GM13977 (cell line): ENCODE results near the gene AKR1E2.
A peak's percentile ranks its signal among the peaks of the same experiment; 100 is the strongest.

Experiments used
- DNase-seq: peaks from one replicate; pipeline ENCODE4 v3.0.0; 2012; ENCODE audit warnings: low spot score
- in situ Hi-C: fragments of 300-500 bp; cut with MboI; formaldehyde crosslinking; loops from one replicate; pipeline ENCODE4 v1.12.0; 2022; ENCODE audit warnings: low sequenced_read_pairs, low pct_unique_long_range_greater_than_20kb, mixed read lengths, inconsistent platforms; ENCODE audit not compliant: unreplicated experiment
- TF ChIP-seq, protein P1 (sequence below): IDR thresholded peaks from 2 replicates; pipeline ENCODE4 v1.5.1; 2012; ENCODE audit warnings: mild to moderate bottlenecking, control low read depth; ENCODE audit not compliant: insufficient read depth; ENCODE audit errors: extremely low read depth, missing control alignments

Gene AKR1E2

DNA sequence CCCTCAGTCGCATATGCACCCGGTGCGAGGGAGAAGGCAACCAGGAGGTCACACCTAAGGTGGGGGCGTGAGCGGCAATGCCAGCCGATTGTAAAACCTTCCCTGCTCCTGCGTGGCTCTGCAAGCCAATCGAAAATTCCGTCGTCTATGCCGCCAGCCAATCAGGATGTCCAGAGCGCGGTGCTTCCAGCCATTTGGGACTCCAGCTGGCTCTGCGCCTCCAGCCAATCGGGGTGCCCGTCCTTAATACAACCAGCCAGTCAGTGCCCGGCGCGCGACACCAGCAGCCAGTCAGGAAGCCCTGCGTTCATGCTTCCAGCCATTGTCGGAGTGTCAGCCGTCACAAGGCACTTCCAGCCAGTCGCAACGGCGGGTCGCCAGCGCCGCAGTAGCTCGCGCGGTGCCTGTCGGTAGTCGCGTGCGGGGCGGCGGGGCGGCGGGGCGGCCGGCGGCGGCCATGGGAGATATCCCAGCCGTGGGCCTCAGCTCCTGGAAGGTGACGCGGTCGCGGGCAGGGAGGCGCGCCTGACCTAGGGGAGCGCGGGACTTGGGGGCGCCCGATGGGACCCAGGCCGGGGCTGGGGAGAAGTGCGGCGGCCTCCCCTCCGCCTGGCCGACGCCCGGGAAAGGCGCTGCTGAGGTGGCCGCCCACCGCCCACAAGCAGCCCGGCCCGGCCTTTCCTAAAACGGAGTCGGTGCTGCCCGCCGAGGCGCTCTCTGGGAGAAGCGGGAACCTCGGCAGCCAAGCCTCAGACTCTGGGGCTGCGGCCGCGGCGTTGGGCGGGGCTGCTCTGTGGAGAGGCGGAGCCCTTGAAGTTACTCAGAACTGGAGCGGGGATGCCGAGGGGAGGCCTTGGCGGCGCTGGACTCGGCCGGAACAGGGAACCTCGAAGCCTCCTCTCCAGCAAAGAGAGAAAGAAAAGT, at the start of gene AKR1E2:
AKR1E2 (plus strand) TSS at position 340 of the 924 bp plus-strand sequence; CDS start at position 458, 118 bp downstream.
- in situ Hi-C loops, result loop anchor here (25.0 kb wide), 1 partner anchor 561 kb away; no protein-coding TSS in a partner anchor
- TF ChIP-seq, protein P1, sequence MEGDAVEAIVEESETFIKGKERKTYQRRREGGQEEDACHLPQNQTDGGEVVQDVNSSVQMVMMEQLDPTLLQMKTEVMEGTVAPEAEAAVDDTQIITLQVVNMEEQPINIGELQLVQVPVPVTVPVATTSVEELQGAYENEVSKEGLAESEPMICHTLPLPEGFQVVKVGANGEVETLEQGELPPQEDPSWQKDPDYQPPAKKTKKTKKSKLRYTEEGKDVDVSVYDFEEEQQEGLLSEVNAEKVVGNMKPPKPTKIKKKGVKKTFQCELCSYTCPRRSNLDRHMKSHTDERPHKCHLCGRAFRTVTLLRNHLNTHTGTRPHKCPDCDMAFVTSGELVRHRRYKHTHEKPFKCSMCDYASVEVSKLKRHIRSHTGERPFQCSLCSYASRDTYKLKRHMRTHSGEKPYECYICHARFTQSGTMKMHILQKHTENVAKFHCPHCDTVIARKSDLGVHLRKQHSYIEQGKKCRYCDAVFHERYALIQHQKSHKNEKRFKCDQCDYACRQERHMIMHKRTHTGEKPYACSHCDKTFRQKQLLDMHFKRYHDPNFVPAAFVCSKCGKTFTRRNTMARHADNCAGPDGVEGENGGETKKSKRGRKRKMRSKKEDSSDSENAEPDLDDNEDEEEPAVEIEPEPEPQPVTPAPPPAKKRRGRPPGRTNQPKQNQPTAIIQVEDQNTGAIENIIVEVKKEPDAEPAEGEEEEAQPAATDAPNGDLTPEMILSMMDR, result no peak
- DNase-seq, result peak; percentile 47

DNA sequence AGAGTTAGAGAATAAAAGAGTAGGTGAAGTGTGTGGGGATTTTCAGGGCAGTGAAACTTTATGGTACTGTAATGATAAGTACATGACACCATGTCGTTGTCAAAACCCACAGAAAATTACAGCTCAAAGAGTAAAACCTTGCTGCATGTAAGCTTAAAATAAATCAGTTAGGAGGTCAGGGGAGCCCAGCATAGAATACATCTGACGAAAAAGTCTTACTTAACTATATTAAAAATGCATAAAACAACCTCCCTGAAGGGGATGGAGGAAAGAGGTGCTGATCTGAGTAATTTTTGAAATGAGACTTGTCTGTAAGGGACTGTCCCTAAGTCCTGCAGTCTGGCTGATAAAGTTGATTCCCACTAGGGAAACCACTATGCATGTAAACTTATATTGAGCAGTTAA, 49.8 kb upstream of the AKR1E2 start:
- in situ Hi-C loops, result no loop called here
- DNase-seq, result no peak

DNA sequence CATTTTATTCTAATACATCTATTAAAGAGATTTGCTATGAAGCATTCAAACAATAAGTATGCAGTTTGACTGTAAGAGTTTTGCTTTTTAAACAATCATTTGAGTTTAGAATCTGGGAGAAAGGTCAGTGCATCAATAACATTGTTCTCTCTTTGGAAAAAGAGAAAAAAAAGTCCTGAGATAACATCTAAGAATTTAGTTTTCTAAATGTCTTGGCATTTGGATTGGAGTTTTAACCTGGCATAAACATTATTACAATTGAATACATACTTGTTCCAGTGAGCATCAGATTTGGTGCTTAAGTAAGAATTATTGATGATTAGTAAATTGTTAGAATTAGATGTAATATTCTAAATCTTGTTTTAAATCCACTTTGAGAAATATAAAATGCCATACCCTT, 47.2 kb upstream of the AKR1E2 start:
- TF ChIP-seq, protein P1, result no peak
- DNase-seq, result no peak
- in situ Hi-C loops, result no loop called here

More for the DNA sequence above, 49.8 kb upstream of the AKR1E2 start:
- TF ChIP-seq, protein P1, result no peak

DNA sequence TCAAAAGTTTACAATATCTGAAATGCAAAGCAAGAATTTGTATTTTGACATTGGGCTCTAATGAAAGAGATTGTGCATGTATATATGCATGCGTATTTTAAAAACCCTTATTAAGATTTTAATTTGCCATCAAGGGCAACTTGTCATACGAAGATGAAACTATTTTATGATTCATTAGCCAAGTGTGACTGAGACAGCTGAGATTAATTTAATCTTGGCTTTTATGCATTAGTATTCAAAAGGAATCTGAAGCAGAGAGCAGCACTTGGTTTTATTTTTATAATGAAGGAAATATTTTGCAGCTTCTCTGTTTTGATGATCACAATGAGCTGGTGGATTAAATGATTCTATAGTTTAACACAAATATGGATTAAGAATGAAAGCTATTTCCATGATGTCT, 45.9 kb upstream of the AKR1E2 start:
- TF ChIP-seq, protein P1, result no peak
- in situ Hi-C loops, result no loop called here
- no peak for DNase-seq

DNA sequence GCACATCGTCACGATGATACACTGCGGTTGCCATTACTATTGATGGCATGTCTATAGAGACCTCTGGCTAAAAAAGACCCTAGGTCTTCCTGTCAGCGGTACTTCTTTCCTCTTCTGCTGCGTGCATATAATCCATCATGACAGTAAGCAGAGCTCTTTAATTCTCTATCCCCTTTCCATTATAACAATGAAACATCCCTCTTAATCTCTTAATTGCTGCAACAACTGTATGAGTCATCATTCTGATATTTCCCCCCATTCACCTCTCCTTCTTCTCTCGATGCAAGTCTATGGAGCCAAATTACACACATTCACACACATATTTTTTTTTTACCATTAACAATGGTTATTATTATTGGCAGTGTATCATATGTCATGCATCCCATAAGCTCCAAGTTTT, 45.2 kb upstream of the AKR1E2 start:
- TF ChIP-seq, protein P1, result no peak

DNA sequence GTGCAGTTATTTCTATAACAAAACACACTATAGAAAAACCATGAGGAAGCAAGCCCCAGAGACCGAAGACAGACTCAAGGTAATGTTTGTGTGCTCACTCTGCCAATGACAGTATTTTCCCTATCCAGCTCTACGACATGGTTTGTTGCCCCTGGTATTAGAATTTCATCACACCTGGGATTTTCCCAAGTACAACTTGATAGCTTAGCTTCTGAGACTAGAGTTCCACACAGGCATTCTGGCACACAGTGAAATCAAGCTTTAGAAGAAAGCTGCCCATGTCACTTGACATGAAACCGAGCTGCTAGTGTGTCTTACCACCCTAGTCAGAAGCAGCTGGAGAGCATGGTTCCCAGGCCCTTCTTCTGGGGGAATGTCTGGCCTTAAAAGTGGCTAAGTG, 44.1 kb upstream of the AKR1E2 start:
- TF ChIP-seq, protein P1, result no peak
- in situ Hi-C loops, result no loop called here
- no peak for DNase-seq

More for the DNA sequence above, 45.2 kb upstream of the AKR1E2 start:
- no peak for DNase-seq
- in situ Hi-C loops, result no loop called here
